Measurements from ENCODE around the gene CSTF1.

GRCh38 chr20:56403465-56403864 lies 11.0 kb downstream of the CSTF1 start:
- TF ChIP-seq, protein P1, sequence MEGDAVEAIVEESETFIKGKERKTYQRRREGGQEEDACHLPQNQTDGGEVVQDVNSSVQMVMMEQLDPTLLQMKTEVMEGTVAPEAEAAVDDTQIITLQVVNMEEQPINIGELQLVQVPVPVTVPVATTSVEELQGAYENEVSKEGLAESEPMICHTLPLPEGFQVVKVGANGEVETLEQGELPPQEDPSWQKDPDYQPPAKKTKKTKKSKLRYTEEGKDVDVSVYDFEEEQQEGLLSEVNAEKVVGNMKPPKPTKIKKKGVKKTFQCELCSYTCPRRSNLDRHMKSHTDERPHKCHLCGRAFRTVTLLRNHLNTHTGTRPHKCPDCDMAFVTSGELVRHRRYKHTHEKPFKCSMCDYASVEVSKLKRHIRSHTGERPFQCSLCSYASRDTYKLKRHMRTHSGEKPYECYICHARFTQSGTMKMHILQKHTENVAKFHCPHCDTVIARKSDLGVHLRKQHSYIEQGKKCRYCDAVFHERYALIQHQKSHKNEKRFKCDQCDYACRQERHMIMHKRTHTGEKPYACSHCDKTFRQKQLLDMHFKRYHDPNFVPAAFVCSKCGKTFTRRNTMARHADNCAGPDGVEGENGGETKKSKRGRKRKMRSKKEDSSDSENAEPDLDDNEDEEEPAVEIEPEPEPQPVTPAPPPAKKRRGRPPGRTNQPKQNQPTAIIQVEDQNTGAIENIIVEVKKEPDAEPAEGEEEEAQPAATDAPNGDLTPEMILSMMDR (IDR thresholded peaks at IDR 0.05; ENCODE audit: poor library complexity): no peak
- TF ChIP-seq EZH2 (IDR thresholded peaks at IDR 0.05; ENCODE audit: borderline replicate concordance) (no peak), EZH2phosphoT487 (IDR thresholded peaks at IDR 0.05; ENCODE audit: low read depth, severe bottlenecking, unreplicated experiment) (no peak)

All from hepatocyte (in vitro differentiated cells).